ENCODE results near the gene FOXP4.

- TF ChIP-seq, protein P1, sequence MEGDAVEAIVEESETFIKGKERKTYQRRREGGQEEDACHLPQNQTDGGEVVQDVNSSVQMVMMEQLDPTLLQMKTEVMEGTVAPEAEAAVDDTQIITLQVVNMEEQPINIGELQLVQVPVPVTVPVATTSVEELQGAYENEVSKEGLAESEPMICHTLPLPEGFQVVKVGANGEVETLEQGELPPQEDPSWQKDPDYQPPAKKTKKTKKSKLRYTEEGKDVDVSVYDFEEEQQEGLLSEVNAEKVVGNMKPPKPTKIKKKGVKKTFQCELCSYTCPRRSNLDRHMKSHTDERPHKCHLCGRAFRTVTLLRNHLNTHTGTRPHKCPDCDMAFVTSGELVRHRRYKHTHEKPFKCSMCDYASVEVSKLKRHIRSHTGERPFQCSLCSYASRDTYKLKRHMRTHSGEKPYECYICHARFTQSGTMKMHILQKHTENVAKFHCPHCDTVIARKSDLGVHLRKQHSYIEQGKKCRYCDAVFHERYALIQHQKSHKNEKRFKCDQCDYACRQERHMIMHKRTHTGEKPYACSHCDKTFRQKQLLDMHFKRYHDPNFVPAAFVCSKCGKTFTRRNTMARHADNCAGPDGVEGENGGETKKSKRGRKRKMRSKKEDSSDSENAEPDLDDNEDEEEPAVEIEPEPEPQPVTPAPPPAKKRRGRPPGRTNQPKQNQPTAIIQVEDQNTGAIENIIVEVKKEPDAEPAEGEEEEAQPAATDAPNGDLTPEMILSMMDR (IDR thresholded peaks at IDR 0.05 in 2 of 3, conservative IDR thresholded peaks at IDR 0.05 in 1 of 3; ENCODE audit: borderline replicate concordance in 1 of 3, insufficient read depth in 1 of 3, low read depth in 2 of 3, low read length in 2 of 3), result no peak
- no peak for TF ChIP-seq POLR2A (IDR thresholded peaks at IDR 0.05; ENCODE audit: borderline replicate concordance, extremely low read depth, insufficient read depth, insufficient read length)
- TF ChIP-seq SIN3A (IDR thresholded peaks at IDR 0.05; ENCODE audit: low read depth), result no peak
- no peak for TF ChIP-seq MAX (IDR thresholded peaks at IDR 0.05)
- TF ChIP-seq EZH2phosphoT487 (IDR thresholded peaks at IDR 0.05; ENCODE audit: borderline replicate concordance), result no peak
- no peak for TF ChIP-seq JUND (IDR thresholded peaks at IDR 0.05)
- TF ChIP-seq ZNF274 (IDR thresholded peaks at IDR 0.05; ENCODE audit: low read depth, low read length), result no peak
These were observed 37.7 kb upstream of the FOXP4 start for GRCh38 chr6:41508479-41508878.

Data from HCT116 (cell line).